ENCODE data around the gene TSC22D2. TPM values are rescaled to one million over a fixed set of nuclear protein-coding genes. Genes with fewer than 3 reads are reported as not detected.
A peak's percentile ranks its signal among the peaks of the same experiment; 100 is the strongest.

TSC22D2 gene
- total and polyA plus RNA-seq, 11 donors: 11.5 to 55.8 (median 22.6) TPM

- H3K27ac ChIP-seq: peak overlapping the region; percentile 96 to 100 (median 99)
- intact Hi-C loops (cut with DNase I): loop anchor here in 6 of 10 donors (1.0 to 10.0 kb wide), 6 partner anchors 35 to 442 kb away; no protein-coding TSS in a partner anchor
- no peak for ATAC-seq
Measured at GRCh38 chr3:150407051-150407807, 869 bp upstream of the TSC22D2 start.

GRCh38 chr3:150407808-150408220, 284 bp upstream of the TSC22D2 start:
- peak overlapping the region; percentile 96 to 100 (median 99) for H3K27ac ChIP-seq
- peaks cover 0 to 25% (median 5%) of the 10 kb centered on the region in 12 donors for H3K4me1 ChIP-seq
- no peaks in the 10 kb centered on the region for H3K9me3 ChIP-seq
- peak overlapping the region; percentile 71 to 92 (median 86) for H3K4me3 ChIP-seq
- ATAC-seq: peak in 2 of 4 donors; percentile 3 to 67
- no peak for DNase-seq
- 0 to 1% (median 0%) methylated on average over 13 of the region's 13 CpGs for WGBS, 4 donors
- no peaks in the 10 kb centered on the region for H3K27me3 ChIP-seq
- TF ChIP-seq, protein P1, sequence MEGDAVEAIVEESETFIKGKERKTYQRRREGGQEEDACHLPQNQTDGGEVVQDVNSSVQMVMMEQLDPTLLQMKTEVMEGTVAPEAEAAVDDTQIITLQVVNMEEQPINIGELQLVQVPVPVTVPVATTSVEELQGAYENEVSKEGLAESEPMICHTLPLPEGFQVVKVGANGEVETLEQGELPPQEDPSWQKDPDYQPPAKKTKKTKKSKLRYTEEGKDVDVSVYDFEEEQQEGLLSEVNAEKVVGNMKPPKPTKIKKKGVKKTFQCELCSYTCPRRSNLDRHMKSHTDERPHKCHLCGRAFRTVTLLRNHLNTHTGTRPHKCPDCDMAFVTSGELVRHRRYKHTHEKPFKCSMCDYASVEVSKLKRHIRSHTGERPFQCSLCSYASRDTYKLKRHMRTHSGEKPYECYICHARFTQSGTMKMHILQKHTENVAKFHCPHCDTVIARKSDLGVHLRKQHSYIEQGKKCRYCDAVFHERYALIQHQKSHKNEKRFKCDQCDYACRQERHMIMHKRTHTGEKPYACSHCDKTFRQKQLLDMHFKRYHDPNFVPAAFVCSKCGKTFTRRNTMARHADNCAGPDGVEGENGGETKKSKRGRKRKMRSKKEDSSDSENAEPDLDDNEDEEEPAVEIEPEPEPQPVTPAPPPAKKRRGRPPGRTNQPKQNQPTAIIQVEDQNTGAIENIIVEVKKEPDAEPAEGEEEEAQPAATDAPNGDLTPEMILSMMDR (IDR thresholded peaks at IDR 0.05): no peak
- no peak for TF ChIP-seq POLR2A (IDR thresholded peaks at IDR 0.05)
- intact Hi-C loops (cut with DNase I): loop anchor here in 7 of 10 donors (1.0 to 10.0 kb wide), 13 partner anchors 36 to 443 kb away; partner anchors contain the start of genes EIF2A (in 2 of the 7), SERP1 (in 2 of the 7) and PFN2 (in 1 of the 7)
- H3K36me3 ChIP-seq: no peaks in the 10 kb centered on the region

More at GRCh38 chr3:150407051-150407807, 869 bp upstream of the TSC22D2 start:
- no peak for DNase-seq
- 19 to 27% (median 22%) methylated on average over 12 of the region's 12 CpGs for WGBS, 4 donors
- H3K27me3 ChIP-seq: no peaks in the 10 kb centered on the region
- H3K36me3 ChIP-seq: no peaks in the 10 kb centered on the region
- H3K4me1 ChIP-seq: peaks cover 0 to 20% (median 3%) of the 10 kb centered on the region in 12 donors
- no peak for TF ChIP-seq POLR2A (IDR thresholded peaks at IDR 0.05)
- H3K4me3 ChIP-seq: peak overlapping the region; percentile 71 to 92 (median 86)
- no peaks in the 10 kb centered on the region for H3K9me3 ChIP-seq

DNA sequence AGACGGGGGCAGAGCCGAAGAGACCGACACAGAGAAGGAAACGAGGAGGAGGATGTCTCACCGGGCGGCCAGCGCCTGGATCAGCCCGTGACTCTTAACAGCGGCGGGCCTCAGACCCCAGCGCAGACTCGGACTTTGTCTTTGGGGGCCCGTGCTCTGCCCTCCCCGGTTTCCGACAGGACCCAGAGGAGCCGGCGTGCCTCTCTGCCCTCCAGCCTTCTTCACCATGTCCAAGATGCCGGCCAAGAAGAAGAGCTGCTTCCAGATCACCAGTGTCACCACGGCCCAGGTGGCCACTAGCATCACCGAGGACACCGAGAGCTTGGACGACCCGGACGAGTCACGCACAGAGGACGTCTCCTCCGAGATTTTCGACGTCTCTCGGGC, 1.0 kb downstream of the TSC22D2 start:
- TF ChIP-seq, protein P1 (IDR thresholded peaks at IDR 0.05): no peak
- intact Hi-C loops (cut with DNase I): loop anchor here in 7 of 10 donors (2.0 to 10.0 kb wide), 11 partner anchors 37 to 444 kb away; partner anchors contain the start of genes EIF2A (in 2 of the 7), SERP1 (in 2 of the 7) and PFN2 (in 1 of the 7)
- H3K4me3 ChIP-seq: peak overlapping the region; percentile 71 to 92 (median 86)
- ATAC-seq (peak in 1 of 4 donors; percentile 1), DNase-seq (no peak)
- H3K36me3 ChIP-seq: no peaks in the 10 kb centered on the region
- peak overlapping the region; percentile 96 to 100 (median 99) for H3K27ac ChIP-seq
- WGBS, 4 donors: 0% methylated on average over 14 to 30 of the region's 30 CpGs
- peaks cover 0 to 38% (median 16%) of the 10 kb centered on the region in 12 donors for H3K4me1 ChIP-seq
- no peaks in the 10 kb centered on the region for H3K27me3 ChIP-seq
- H3K9me3 ChIP-seq: no peaks in the 10 kb centered on the region

GRCh38 chr3:150409512-150410310, 1.6 kb downstream of the TSC22D2 start:
- Histone ChIP-seq H3K4me1 (peaks cover 0 to 44% (median 22%) of the 10 kb centered on the region in 12 donors), H3K27ac (peak overlapping the region; percentile 96 to 100 (median 99)), H3K4me3 (peak overlapping the region; percentile 71 to 92 (median 86)), H3K36me3 (no peaks in the 10 kb centered on the region), H3K9me3 (no peaks in the 10 kb centered on the region), H3K27me3 (no peaks in the 10 kb centered on the region)
- intact Hi-C loops (cut with DNase I): loop anchor here (2.0 to 10.0 kb wide), 18 partner anchors 37 to 445 kb away; partner anchors contain the start of genes EIF2A (in 2 of the 10), SERP1 (in 2 of the 10) and PFN2 (in 1 of the 10)
- ATAC-seq (peak; percentile 47 to 67 (median 58)), DNase-seq (peak; percentile 76 to 89 (median 80))
- WGBS, 4 donors: 0% methylated on average over 34 to 72 of the region's 72 CpGs
- TF ChIP-seq, protein P1 (IDR thresholded peaks at IDR 0.05): peak; percentile 42 to 77 (median 60)
- TF ChIP-seq POLR2A (IDR thresholded peaks at IDR 0.05): no peak
